ENCODE data around the gene NINL.

NINL gene

GRCh38 chr20:25459916-25460535 lies 125.3 kb downstream of the NINL start:
- Mint-ChIP-seq H3K4me1 (ENCODE audit: low read depth) (no peaks in the 10 kb centered on the region), H3K27ac (no peak overlapping the region), H3K4me3 (no peak overlapping the region)

GRCh38 chr20:25459111-25459830 lies 126.1 kb downstream of the NINL start:
- Mint-ChIP-seq H3K27me3 (no peaks in the 10 kb centered on the region), H3K9me3 (no peaks in the 10 kb centered on the region), H3K4me3 (no peak overlapping the region), H3K27ac (no peak overlapping the region), H3K36me3 (ENCODE audit: low read depth) (no peaks in the 10 kb centered on the region), H3K4me1 (ENCODE audit: low read depth) (no peaks in the 10 kb centered on the region)
- DNase-seq = no peak

More at GRCh38 chr20:25459916-25460535, 125.3 kb downstream of the NINL start:
- Mint-ChIP-seq H3K9me3 (no peaks in the 10 kb centered on the region), H3K27me3 (no peaks in the 10 kb centered on the region), H3K36me3 (ENCODE audit: low read depth) (no peaks in the 10 kb centered on the region)
- no peak for DNase-seq

- Mint-ChIP-seq H3K9me3 (no peaks in the 10 kb centered on the region), H3K4me1 (ENCODE audit: low read depth) (no peaks in the 10 kb centered on the region), H3K36me3 (ENCODE audit: low read depth) (no peaks in the 10 kb centered on the region), H3K27ac (no peak overlapping the region), H3K27me3 (no peaks in the 10 kb centered on the region), H3K4me3 (no peak overlapping the region)
- no peak for DNase-seq
Observed at GRCh38 chr20:25457886-25458680, 127.2 kb downstream of the NINL start.

GRCh38 chr20:25454153-25454900 lies 131.0 kb downstream of the NINL start:
- H3K27ac Mint-ChIP-seq = no peak overlapping the region
- H3K4me1 Mint-ChIP-seq (ENCODE audit: low read depth) = no peaks in the 10 kb centered on the region
- H3K36me3 Mint-ChIP-seq (ENCODE audit: low read depth) = peaks cover 2% of the 10 kb centered on the region
- no peak overlapping the region for H3K4me3 Mint-ChIP-seq
- no peaks in the 10 kb centered on the region for H3K27me3 Mint-ChIP-seq
- no peaks in the 10 kb centered on the region for H3K9me3 Mint-ChIP-seq
- DNase-seq = no peak

GRCh38 chr20:25453035-25453810 lies 132.1 kb downstream of the NINL start:
- no peaks in the 10 kb centered on the region for H3K27me3 Mint-ChIP-seq
- H3K4me3 Mint-ChIP-seq = no peak overlapping the region
- no peak overlapping the region for H3K27ac Mint-ChIP-seq
- no peak for DNase-seq
- H3K4me1 Mint-ChIP-seq (ENCODE audit: low read depth) = no peaks in the 10 kb centered on the region
- H3K36me3 Mint-ChIP-seq (ENCODE audit: low read depth) = peaks cover 13% of the 10 kb centered on the region
- no peaks in the 10 kb centered on the region for H3K9me3 Mint-ChIP-seq

GRCh38 chr20:25452333-25452732 lies 133.0 kb downstream of the NINL start:
- H3K27me3 Mint-ChIP-seq = no peaks in the 10 kb centered on the region
- DNase-seq = no peak
- no peak overlapping the region for H3K4me3 Mint-ChIP-seq
- H3K4me1 Mint-ChIP-seq (ENCODE audit: low read depth) = no peaks in the 10 kb centered on the region
- H3K36me3 Mint-ChIP-seq (ENCODE audit: low read depth) = peaks cover 21% of the 10 kb centered on the region
- H3K9me3 Mint-ChIP-seq = no peaks in the 10 kb centered on the region
- H3K27ac Mint-ChIP-seq = no peak overlapping the region

GRCh38 chr20:25447671-25448070 lies 137.7 kb downstream of the NINL start:
- peaks cover 64% of the 10 kb centered on the region for H3K36me3 Mint-ChIP-seq (ENCODE audit: low read depth)
- no peak overlapping the region for H3K4me3 Mint-ChIP-seq
- no peak for DNase-seq
- no peaks in the 10 kb centered on the region for H3K27me3 Mint-ChIP-seq
- H3K27ac Mint-ChIP-seq = no peak overlapping the region
- no peaks in the 10 kb centered on the region for H3K9me3 Mint-ChIP-seq
- H3K4me1 Mint-ChIP-seq (ENCODE audit: low read depth) = no peaks in the 10 kb centered on the region

- H3K27ac Mint-ChIP-seq = no peak overlapping the region
Observed at GRCh38 chr20:25444556-25444955, 140.8 kb downstream of the NINL start.

GRCh38 chr20:25439328-25439727 lies 146.0 kb downstream of the NINL start:
- no peak overlapping the region for H3K4me3 Mint-ChIP-seq
- H3K9me3 Mint-ChIP-seq = no peaks in the 10 kb centered on the region
- no peak overlapping the region for H3K27ac Mint-ChIP-seq
- no peaks in the 10 kb centered on the region for H3K4me1 Mint-ChIP-seq (ENCODE audit: low read depth)
- H3K27me3 Mint-ChIP-seq = no peaks in the 10 kb centered on the region
- H3K36me3 Mint-ChIP-seq (ENCODE audit: low read depth) = peaks cover 79% of the 10 kb centered on the region
- DNase-seq = no peak

More at GRCh38 chr20:25444556-25444955, 140.8 kb downstream of the NINL start:
- Mint-ChIP-seq H3K9me3 (no peaks in the 10 kb centered on the region), H3K4me3 (no peak overlapping the region), H3K27me3 (no peaks in the 10 kb centered on the region), H3K4me1 (ENCODE audit: low read depth) (no peaks in the 10 kb centered on the region), H3K36me3 (ENCODE audit: low read depth) (peaks cover 83% of the 10 kb centered on the region)
- no peak for DNase-seq

- Mint-ChIP-seq H3K4me1 (ENCODE audit: low read depth) (no peaks in the 10 kb centered on the region), H3K4me3 (no peak overlapping the region), H3K27ac (no peak overlapping the region), H3K27me3 (no peaks in the 10 kb centered on the region), H3K9me3 (no peaks in the 10 kb centered on the region), H3K36me3 (ENCODE audit: low read depth) (peaks cover 78% of the 10 kb centered on the region)
- no peak for DNase-seq
Observed at GRCh38 chr20:25437153-25437581, 148.2 kb downstream of the NINL start.

- Mint-ChIP-seq H3K9me3 (no peaks in the 10 kb centered on the region), H3K27me3 (no peaks in the 10 kb centered on the region), H3K36me3 (ENCODE audit: low read depth) (peaks cover 83% of the 10 kb centered on the region), H3K27ac (no peak overlapping the region), H3K4me1 (ENCODE audit: low read depth) (peaks cover 17% of the 10 kb centered on the region), H3K4me3 (no peak overlapping the region)
- no peak for DNase-seq
Observed at GRCh38 chr20:25424536-25424935, 160.8 kb downstream of the NINL start.

GRCh38 chr20:25422032-25422431 lies 163.3 kb downstream of the NINL start:
- no peaks in the 10 kb centered on the region for H3K27me3 Mint-ChIP-seq
- no peak for DNase-seq
- no peaks in the 10 kb centered on the region for H3K9me3 Mint-ChIP-seq
- peaks cover 17% of the 10 kb centered on the region for H3K4me1 Mint-ChIP-seq (ENCODE audit: low read depth)
- H3K36me3 Mint-ChIP-seq (ENCODE audit: low read depth) = peaks cover 83% of the 10 kb centered on the region
- H3K27ac Mint-ChIP-seq = no peak overlapping the region
- no peak overlapping the region for H3K4me3 Mint-ChIP-seq

- H3K27me3 Mint-ChIP-seq = no peaks in the 10 kb centered on the region
- no peak overlapping the region for H3K27ac Mint-ChIP-seq
- DNase-seq = no peak
- no peaks in the 10 kb centered on the region for H3K9me3 Mint-ChIP-seq
- H3K4me1 Mint-ChIP-seq (ENCODE audit: low read depth) = peaks cover 16% of the 10 kb centered on the region
- no peak overlapping the region for H3K4me3 Mint-ChIP-seq
- peaks cover 84% of the 10 kb centered on the region for H3K36me3 Mint-ChIP-seq (ENCODE audit: low read depth)
Observed at GRCh38 chr20:25421102-25421501, 164.2 kb downstream of the NINL start.

GRCh38 chr20:25418776-25419175 lies 166.6 kb downstream of the NINL start:
- no peak overlapping the region for H3K27ac Mint-ChIP-seq
- H3K36me3 Mint-ChIP-seq (ENCODE audit: low read depth) = peaks cover 83% of the 10 kb centered on the region
- H3K4me3 Mint-ChIP-seq = no peak overlapping the region
- no peaks in the 10 kb centered on the region for H3K27me3 Mint-ChIP-seq
- no peak for DNase-seq
- no peaks in the 10 kb centered on the region for H3K4me1 Mint-ChIP-seq (ENCODE audit: low read depth)
- H3K9me3 Mint-ChIP-seq = no peaks in the 10 kb centered on the region

All from activated T-cell treated with anti-CD3 and anti-CD28 coated beads, Interleukin-2, amount 50 U/mL, for 24 hours (primary cell).